Hepatocyte (in vitro differentiated cells): ENCODE data around the gene TMEM108.

Experiments used
- CTCF ChIP-seq: fragments of 200-600 bp; sonication (generic); IDR thresholded peaks from 2 replicates; pipeline ENCODE4 v1.5.1; 2016; ENCODE audit warnings: antibody characterized with exemption, mild to moderate bottlenecking; ENCODE audit not compliant: poor library complexity
- EZH2 ChIP-seq: fragments of 200-600 bp; sonication (generic); IDR thresholded peaks from 2 replicates; pipeline ENCODE4 v1.6.1; 2016; ENCODE audit warnings: antibody characterized with exemption, mild to moderate bottlenecking, borderline replicate concordance
- EZH2phosphoT487 ChIP-seq: fragments of 200-600 bp; sonication (generic); IDR thresholded peaks from one replicate; pipeline ENCODE4 v1.6.1; 2018; ENCODE audit warnings: antibody characterized with exemption, mild to moderate bottlenecking, low read depth, moderate library complexity; ENCODE audit not compliant: unreplicated experiment, severe bottlenecking

- TF ChIP-seq EZH2 (no peak), CTCF (no peak), EZH2phosphoT487 (no peak)
Measured at GRCh38 chr3:133211856-133212255, 173.7 kb downstream of the TMEM108 start.
